ENCODE results near the gene C16orf46. TPM values are rescaled to one million over a fixed set of nuclear protein-coding genes. Genes with fewer than 3 reads are reported as not detected.

C16orf46 gene
- total and polyA plus RNA-seq, 2 of the 13 experiments (the other 11 are each of a cell fraction or from before 2014, with no cell fraction given): 0.38 to 0.55 TPM

DNA sequence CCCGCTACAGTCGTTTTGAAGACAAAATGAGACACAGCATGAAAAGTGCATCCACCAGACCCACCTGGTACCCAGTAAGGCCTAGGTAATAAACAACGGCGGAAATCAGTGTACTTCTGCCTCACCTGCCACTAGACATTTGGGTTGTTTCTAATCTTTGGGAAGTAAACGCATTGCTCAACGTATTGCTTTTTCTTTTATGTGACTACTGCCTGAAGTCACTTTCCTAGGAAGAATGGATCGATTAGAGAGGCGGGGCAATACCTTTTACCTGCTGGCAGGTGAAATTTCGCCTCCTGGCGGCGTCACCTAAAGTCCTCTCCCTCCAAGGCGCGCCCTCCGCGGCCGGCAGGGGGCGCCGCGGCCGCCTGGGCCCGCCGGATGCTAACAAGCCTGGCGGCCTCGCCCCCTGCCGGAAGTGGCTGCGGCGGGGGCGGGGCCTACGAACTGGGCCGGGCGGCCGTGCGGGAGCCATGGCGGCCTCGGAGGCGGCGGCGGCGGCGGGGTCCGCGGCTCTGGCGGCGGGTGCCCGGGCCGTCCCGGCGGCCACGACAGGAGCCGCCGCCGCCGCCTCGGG is 41.6 kb downstream of the C16orf46 start, which contains the start of gene ATMIN (continued):
- no peak for TF ChIP-seq BRCA1 (CRISPR knock-in tag; IDR thresholded peaks at IDR 0.05)
- TF ChIP-seq NFRKB (IDR thresholded peaks at IDR 0.05): no peak
- no peak for TF ChIP-seq MIXL1 (CRISPR knock-in tag; IDR thresholded peaks at IDR 0.05)
- TF ChIP-seq MEIS2 (CRISPR knock-in tag; IDR thresholded peaks at IDR 0.05): no peak
- 0 out of 2 replicates have a peak, but pooled peaks have one; percentile 51 for TF ChIP-seq CAMTA2 (CRISPR knock-in tag; IDR thresholded peaks at IDR 0.05; ENCODE audit: borderline replicate concordance)
- no peak for TF ChIP-seq ZNF615 (CRISPR knock-in tag; IDR thresholded peaks at IDR 0.05; ENCODE audit: borderline replicate concordance)
- no peak for TF ChIP-seq AGO1 (IDR thresholded peaks at IDR 0.05; ENCODE audit: low read depth, low read length, poor library complexity, severe bottlenecking)
- no peak for TF ChIP-seq TOE1 (CRISPR knock-in tag; IDR thresholded peaks at IDR 0.05)
- no peak for TF ChIP-seq FOXK1 (CRISPR knock-in tag; IDR thresholded peaks at IDR 0.05; ENCODE audit: borderline replicate concordance, low read depth)
- TF ChIP-seq, protein P1, sequence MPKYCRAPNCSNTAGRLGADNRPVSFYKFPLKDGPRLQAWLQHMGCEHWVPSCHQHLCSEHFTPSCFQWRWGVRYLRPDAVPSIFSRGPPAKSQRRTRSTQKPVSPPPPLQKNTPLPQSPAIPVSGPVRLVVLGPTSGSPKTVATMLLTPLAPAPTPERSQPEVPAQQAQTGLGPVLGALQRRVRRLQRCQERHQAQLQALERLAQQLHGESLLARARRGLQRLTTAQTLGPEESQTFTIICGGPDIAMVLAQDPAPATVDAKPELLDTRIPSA (CRISPR knock-in tag; IDR thresholded peaks at IDR 0.05; ENCODE audit: borderline replicate concordance): no peak
- TF ChIP-seq ARNT (IDR thresholded peaks at IDR 0.05): no peak
- TF ChIP-seq, protein P2, sequence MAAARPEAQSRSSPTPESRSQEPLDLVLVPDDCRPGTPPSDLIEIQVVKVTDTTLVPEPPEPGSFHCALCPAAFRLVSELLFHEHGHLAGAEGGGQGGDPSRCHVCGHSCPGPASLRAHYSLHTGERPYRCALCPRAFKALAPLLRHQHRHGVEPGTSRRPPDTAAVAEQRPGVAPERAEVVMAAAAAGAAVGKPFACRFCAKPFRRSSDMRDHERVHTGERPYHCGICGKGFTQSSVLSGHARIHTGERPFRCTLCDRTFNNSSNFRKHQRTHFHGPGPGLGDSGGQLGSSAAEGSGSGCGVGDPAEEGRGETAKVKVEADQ (CRISPR knock-in tag; IDR thresholded peaks at IDR 0.05; ENCODE audit: borderline replicate concordance): no peak
- TF ChIP-seq, protein P3, sequence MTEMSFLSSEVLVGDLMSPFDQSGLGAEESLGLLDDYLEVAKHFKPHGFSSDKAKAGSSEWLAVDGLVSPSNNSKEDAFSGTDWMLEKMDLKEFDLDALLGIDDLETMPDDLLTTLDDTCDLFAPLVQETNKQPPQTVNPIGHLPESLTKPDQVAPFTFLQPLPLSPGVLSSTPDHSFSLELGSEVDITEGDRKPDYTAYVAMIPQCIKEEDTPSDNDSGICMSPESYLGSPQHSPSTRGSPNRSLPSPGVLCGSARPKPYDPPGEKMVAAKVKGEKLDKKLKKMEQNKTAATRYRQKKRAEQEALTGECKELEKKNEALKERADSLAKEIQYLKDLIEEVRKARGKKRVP (CRISPR knock-in tag; IDR thresholded peaks at IDR 0.05): no peak; a peak in 1 of 4 replicates
- TF ChIP-seq, protein P4, sequence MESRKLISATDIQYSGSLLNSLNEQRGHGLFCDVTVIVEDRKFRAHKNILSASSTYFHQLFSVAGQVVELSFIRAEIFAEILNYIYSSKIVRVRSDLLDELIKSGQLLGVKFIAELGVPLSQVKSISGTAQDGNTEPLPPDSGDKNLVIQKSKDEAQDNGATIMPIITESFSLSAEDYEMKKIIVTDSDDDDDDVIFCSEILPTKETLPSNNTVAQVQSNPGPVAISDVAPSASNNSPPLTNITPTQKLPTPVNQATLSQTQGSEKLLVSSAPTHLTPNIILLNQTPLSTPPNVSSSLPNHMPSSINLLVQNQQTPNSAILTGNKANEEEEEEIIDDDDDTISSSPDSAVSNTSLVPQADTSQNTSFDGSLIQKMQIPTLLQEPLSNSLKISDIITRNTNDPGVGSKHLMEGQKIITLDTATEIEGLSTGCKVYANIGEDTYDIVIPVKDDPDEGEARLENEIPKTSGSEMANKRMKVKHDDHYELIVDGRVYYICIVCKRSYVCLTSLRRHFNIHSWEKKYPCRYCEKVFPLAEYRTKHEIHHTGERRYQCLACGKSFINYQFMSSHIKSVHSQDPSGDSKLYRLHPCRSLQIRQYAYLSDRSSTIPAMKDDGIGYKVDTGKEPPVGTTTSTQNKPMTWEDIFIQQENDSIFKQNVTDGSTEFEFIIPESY (CRISPR knock-in tag; IDR thresholded peaks at IDR 0.05): peak; percentile 84
- no peak for TF ChIP-seq RARG (CRISPR knock-in tag; IDR thresholded peaks at IDR 0.05; ENCODE audit: low read depth)
- peak; percentile 35; the same call in 1 of the 2 replicates for TF ChIP-seq RFXAP (CRISPR knock-in tag; IDR thresholded peaks at IDR 0.05; ENCODE audit: borderline replicate concordance)
- TF ChIP-seq ZNF558 (CRISPR knock-in tag; IDR thresholded peaks at IDR 0.05; ENCODE audit: borderline replicate concordance): no peak
- TF ChIP-seq, protein P5, sequence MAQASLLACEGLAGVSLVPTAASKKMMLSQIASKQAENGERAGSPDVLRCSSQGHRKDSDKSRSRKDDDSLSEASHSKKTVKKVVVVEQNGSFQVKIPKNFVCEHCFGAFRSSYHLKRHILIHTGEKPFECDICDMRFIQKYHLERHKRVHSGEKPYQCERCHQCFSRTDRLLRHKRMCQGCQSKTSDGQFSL (CRISPR knock-in tag; IDR thresholded peaks at IDR 0.05): no peak
- TF ChIP-seq ZFYVE20 (CRISPR knock-in tag; IDR thresholded peaks at IDR 0.05; ENCODE audit: borderline replicate concordance, low read depth): 0 out of 2 replicates have a peak, but pooled peaks have one; percentile 7
- TF ChIP-seq, protein P6, sequence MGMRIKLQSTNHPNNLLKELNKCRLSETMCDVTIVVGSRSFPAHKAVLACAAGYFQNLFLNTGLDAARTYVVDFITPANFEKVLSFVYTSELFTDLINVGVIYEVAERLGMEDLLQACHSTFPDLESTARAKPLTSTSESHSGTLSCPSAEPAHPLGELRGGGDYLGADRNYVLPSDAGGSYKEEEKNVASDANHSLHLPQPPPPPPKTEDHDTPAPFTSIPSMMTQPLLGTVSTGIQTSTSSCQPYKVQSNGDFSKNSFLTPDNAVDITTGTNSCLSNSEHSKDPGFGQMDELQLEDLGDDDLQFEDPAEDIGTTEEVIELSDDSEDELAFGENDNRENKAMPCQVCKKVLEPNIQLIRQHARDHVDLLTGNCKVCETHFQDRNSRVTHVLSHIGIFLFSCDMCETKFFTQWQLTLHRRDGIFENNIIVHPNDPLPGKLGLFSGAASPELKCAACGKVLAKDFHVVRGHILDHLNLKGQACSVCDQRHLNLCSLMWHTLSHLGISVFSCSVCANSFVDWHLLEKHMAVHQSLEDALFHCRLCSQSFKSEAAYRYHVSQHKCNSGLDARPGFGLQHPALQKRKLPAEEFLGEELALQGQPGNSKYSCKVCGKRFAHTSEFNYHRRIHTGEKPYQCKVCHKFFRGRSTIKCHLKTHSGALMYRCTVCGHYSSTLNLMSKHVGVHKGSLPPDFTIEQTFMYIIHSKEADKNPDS (CRISPR knock-in tag; IDR thresholded peaks at IDR 0.05): no peak
- TF ChIP-seq RFX3 (CRISPR knock-in tag; IDR thresholded peaks at IDR 0.05): no peak
- TF ChIP-seq SMAD3 (CRISPR knock-in tag; IDR thresholded peaks at IDR 0.05): peak; percentile 55; the same call in 1 of the 2 replicates
- no peak for TF ChIP-seq PAWR (CRISPR knock-in tag; IDR thresholded peaks at IDR 0.05; ENCODE audit: borderline replicate concordance)
- TF ChIP-seq SNAI1 (CRISPR knock-in tag; IDR thresholded peaks at IDR 0.05; ENCODE audit: borderline replicate concordance): 0 out of 2 replicates have a peak, but pooled peaks have one; percentile 40

Data from HepG2 (cell line).